CD4-positive, alpha-beta T cell treated with Interferon alpha-2 for 1 hour (primary cell): ENCODE data around the gene WSCD1.

Source experiments
- DNase-seq, 2 donors: peaks; one replicate each; pipeline ENCODE4 v3.0.0-alpha.2; 2020 to 2022

Gene WSCD1

DNA sequence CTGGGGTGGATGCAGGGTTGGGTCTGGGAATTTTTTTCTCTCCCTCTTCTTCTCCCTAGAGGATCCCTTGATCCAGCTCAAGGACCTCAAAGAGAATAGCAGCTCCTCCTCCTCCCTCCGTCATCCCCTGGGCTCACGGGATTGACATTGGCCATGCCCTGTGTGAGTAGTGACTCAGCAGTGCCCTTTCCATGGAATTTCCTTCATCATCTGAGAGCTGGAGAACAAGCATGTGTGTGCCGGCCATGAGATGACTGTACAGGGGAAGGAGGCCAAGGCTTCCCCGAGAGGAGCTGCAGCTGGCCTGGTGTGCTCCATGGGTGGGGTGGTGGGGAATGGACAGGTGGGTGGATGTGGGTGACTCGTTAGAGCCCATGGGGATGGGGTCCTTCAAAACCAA lies 8.9 kb upstream of the WSCD1 start:
- no peak for DNase-seq

- DNase-seq = no peak
Observed at GRCh38 chr17:6064868-6065267, 5.3 kb upstream of the WSCD1 start.

DNA sequence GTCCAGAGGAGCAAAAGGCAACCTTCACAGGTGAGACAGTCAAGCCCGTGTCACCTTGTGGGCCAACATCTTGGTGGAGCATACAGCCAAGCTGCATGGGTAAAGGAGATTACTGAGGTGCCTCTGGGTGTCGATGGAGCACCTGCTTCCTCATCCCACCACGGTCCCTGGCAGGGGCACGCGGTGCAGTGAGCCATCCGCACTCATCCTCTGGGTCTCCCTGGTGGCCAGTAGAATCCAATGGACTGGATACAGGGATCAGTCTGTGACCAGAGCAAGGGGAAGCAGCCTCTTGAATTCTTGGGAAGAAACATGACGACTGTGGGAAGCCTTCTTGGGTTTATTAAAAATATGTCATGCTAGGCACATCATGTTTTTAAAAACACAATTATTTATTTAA lies 4.8 kb upstream of the WSCD1 start:
- DNase-seq = no peak

DNA sequence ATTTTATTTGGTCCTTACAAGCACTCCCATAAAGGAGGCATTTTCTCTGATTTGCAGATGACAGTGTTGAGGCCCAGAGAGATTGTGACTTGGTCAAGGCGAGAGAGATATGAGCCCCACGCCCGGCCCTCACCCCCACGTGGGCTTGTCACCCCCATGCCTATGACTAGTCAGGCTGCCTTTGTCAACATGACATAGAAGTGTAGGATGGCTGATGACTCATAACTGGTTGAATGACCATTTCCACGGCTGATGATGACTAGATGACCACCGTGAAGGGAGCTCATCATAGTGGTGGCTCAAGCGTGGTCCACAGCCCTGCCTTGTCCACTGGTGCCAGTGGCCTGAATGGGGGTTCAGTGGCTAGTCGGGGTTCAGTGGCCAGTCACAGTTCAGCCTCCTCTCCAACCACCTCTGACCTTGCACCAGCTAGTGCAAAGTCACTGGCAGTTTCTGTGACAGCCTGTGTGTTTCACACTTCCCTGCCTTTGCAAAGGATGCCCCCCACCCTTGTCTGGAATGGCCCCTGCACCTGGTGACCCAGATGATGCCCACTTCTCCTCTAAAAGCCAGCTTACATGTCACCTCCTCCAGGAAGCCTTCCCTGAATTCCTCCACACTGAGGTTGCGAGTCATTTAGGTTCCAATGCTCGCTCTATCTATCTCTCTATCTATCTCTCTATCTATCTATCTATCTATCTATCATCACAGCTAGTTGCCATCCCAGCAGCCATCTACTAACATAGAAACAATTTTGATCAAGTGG lies 3.8 kb upstream of the WSCD1 start:
- DNase-seq = no peak

DNA sequence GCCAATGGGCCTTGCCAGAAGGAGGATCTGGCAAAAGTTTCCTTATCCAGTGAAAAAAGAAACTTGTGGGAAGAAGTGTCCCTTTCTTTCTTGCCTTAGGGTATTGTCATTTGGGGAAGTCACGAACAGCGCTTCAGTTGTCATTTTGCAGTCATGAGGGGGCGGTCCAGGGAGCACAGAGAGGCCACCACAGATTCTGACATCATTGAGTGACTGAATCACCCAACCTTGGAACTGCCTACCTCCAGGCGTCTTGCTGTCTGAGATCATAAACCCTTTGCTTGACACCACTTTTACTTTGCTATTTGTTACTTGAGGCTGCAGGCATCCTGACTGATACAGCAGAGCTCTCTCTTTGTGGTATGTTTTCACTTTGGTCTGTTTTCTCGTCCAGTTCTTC lies 3.1 kb upstream of the WSCD1 start:
- no peak for DNase-seq

DNA sequence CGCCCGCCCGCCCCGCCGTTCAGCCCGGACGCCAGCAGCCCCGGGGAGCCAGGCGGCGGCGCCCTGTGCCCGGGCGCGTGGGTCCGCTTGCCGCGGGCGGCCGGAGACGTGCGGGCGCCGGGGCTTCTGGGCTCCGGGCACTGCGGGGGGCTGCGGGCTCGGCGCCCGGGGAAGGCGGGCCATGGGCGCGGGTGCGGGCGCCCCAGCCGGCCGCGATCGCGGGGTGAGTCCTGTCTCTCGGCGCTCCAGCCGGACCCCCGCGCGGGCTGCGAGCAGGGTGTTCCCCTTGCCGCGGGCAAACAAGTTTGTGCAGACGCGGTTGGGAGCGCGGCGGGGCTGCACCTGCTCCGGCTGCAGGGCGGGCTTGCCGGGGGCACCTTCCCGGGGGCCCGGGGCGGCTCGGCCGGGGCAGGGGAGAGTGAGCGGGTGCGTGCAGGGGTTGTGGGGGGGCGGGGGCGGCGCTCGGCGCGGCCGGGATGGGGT lies 292 bp downstream of the WSCD1 start:
- no peak for DNase-seq

GRCh38 chr17:6070913-6071511 lies 833 bp downstream of the WSCD1 start:
- no peak for DNase-seq

- DNase-seq = no peak
Observed at GRCh38 chr17:6071528-6072065, 1.4 kb downstream of the WSCD1 start.

DNA sequence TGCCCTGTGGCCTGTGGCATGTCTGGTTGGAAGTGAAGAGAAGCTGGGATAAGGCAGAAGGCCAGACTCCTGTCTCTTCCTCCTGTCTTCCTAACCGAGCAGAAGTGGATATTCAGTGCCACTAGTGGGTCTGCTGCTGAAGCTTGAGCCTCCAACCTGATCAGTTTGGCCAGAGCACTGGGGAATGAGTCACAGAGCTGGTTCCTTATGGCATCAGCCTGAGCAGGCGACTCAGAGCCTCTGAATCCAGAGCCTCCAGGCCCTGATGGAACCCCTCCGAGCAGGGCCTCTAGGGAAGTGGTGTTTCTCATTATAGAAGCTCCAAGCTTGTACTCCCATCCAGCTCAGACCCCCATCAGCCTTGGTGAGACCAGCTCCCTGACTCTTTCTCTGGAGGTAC lies 2.0 kb downstream of the WSCD1 start:
- no peak for DNase-seq

DNA sequence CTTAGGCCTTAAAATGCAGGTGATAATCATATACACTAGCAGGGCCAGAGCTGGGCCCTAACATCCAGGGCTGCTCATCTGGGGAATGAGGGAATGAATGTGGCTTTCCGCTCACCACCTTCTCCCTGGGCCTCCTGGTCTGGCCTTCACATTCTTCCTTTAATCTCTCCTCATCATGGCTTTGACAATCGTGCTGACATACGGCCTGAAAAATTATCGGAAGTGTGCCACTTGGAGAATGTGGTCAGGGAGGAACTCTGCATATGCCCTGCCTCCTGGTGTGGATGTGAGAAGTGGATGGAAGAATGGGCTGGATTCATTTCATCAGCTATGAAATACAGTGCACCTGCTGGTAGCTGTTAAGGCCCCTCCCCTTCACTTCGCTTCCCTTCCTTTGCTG lies 2.4 kb downstream of the WSCD1 start:
- no peak for DNase-seq

DNA sequence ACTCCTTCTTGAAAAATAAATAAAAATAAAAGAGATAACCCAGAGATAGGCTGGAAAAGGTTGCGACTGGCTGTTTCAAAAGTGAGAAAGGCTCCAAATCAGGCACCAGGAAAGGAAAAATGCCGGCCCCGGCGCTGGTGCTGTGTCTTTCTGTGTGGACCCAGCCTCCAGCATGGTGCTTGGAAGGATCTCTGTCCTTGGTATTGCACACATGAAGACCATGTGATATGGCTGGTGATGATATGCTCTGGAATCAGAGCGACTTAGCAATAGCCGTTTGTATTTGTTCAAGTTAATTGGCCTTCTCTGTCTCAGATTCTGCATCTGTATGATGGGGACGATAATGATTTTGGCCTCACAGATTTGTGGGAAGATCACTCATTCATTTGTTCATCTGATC lies 3.4 kb downstream of the WSCD1 start:
- no peak for DNase-seq

DNA sequence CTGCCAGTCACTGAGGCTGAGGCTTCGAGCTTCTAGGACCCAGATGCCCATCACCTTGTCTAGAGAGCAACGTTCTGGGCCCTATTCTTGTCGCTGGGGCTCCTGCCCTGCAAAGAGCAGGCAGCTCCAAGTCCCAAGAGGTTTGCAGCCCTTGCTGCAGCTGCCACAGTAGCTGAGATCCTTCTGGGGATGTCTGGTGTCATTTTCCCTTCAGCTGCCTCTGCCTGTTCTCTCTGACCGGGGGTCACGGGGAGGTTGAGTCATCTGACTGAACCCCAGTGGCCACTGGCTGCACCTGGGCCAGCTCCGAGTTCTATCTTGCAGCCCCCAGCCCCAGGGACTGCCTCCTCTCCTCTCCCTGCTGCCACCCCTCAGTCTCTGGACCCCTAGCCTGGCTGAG lies 4.9 kb downstream of the WSCD1 start:
- no peak for DNase-seq

GRCh38 chr17:6075845-6076244 lies 5.7 kb downstream of the WSCD1 start:
- no peak for DNase-seq

- DNase-seq = no peak
Observed at GRCh38 chr17:6077752-6078151, 7.6 kb downstream of the WSCD1 start.

GRCh38 chr17:6078458-6078871 lies 8.3 kb downstream of the WSCD1 start:
- no peak for DNase-seq

DNA sequence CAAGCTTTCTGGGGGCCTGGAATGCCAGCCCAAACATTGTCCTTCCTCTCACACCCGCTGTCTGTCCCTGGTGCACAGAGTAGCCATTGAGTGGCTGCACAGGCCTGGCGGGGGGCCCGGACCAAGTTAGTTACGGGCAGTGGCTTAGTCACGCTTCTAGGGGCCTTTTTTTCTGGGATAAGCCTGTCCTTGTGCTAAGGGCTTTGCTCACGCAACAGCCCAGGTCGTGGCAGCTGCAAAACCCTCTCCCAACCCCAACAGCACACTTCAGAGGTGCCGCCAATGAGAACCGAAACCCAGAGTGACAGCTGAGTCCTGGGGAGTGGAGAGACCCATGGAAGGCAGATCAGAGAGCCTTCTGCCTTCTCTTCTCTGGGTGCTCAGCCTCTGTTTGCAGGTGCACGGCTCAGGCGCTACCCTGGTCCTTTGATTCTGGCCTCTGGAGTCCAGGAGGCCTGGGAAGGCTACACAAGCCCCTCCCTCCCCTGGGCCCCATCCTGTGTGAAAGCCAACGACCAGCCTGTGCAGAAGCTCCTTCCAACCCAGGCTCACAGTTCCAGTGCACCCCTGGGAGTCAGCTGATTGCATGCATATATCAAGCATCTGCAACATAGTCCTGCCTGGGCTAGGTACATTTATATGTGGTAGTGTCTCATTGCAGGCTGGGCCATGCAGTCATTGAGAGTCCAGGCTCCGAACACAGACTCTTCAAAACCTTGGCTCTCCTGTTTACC lies 9.1 kb downstream of the WSCD1 start:
- no peak for DNase-seq

DNA sequence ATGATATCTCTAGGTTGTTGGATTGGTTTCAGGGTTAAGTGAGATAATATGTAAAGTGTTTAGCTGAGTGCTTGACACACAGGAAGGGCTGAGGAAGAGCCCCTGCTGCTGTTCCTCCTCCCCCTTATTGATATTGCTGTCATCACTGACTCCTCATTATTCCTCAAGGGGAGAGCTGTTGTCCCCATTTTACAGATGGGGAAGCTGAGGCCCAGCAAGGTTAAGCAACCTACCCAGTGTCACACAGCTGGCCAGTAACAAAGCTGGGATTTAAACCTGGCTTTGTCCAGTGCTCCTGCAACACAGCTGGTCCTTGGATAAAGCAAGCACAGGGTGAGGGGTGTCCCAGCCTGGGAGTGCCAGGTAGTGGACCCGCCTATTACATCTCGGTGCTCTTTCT lies 9.8 kb downstream of the WSCD1 start:
- no peak for DNase-seq

DNA sequence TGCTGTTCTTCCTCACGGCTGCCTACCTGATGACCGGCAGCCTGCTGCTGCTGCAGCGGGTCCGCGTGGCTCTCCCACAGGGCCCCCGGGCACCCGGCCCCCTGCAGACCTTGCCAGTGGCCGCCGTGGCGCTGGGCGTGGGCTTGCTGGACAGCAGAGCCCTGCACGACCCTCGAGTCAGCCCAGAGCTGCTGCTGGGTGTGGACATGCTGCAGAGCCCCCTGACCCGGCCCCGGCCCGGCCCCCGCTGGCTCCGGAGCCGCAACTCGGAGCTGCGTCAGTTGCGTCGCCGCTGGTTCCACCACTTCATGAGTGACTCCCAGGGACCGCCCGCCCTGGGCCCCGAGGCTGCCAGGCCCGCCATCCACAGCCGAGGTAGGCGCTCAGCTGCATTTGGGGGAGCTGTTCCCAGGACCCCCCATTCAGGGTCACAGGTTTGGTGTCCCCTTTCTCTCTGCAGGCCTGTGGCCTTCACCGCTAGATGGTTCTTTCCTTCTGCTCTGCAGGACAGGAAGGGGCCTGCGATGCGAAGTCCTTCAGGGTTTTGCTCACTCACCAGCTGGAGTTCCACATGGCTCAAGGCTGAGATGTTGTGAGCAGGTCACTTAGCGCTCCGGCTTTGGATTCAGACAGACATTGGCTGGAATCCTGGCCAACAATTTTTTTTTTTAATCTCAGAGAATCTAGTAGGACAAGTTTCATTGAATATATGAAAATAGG lies 10.7 kb downstream of the WSCD1 start:
- DNase-seq = no peak

DNA sequence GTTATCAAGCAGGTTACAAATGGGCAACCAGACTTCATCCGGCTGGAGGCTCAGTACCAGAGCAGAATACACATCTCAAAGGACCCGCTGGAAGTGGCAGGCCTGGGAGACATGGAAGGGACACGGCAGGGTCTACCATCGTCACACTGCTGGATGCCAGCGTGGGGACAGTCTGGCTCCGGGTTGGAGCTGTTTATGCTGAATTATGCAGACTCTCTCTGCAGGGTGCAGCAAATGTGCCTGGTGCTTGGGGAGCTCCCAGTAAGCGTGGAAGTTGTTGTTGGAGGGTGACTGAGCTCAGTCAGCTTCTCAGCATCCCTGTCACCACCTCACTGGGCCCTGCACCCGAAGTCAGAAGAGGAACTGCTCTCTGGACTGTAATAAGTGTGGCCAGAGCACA lies 12.2 kb downstream of the WSCD1 start:
- DNase-seq = no peak

DNA sequence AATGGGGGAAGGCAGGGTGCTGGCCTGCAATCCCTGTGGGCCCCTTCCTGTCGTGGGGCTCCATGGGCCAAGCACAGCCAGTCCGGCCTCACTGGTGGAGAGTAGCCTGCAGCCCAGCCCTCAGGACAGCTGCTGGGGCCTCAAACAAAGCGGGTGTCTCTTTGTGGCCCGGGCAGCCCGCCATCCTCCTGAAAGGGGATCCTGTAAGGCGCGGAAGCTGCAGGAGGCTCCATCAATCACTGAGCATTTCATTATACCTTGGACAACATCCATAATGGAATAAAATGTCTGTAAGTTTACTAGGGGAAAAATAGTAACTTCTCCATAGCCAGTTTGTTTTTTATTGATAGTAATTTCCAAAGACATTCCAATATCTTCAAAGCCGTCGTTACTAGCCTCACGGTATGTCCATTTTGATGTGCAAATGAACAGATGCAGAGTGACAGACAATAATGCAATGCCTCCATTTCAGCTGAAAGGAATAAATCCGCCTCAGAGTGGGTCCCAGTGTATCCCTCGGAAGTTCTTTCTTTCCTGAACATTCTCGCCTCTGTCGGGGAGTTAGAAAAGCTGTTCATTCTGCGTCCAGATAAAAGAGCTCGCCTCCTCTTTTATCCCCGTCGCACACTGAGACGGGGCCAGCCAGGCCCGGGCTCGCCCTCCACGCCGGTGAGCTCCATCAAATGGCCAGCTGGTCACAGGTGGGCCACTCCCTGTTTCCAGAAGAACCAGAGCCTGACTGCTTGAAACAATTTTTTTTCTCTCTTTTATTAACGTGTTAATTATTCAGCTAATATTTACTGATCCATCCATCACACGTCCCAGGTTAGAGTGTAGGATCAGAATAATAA lies 14.4 kb downstream of the WSCD1 start:
- DNase-seq = no peak

DNA sequence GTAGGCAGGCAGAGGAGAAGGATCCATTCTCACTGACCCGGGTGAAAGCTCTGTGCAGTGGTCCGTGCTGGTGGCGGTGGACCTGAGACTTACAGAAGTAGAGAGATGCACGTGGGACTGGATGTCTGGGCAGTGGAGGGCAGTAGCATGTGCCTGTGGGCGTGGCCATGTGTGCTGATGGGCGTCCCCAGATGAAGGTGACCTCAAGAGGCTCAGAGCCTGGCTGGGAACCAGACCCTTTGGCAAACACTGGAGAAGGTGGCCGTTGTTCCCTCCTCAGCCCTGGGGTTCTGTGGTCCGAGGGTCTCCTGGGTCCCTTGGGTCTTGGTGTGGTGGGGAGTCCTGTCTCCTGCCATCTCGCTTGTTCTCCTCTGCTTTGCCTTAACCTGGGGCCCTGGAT lies 15.6 kb downstream of the WSCD1 start:
- DNase-seq = no peak
